ENCODE measurements around the gene GLTPD2.

The GLTPD2 gene

GRCh38 chr17:4834681-4835020 is 45.9 kb downstream of the GLTPD2 start:
- peak overlapping the region; percentile 87 for H3K4me3 ChIP-seq (ENCODE audit: low read depth in 1 of 2, low read length in 2 of 2)
- H3K9me3 ChIP-seq (ENCODE audit: control insufficient read depth in 1 of 2, low read length in 2 of 2), result no peaks in the 10 kb centered on the region
- H3K27me3 ChIP-seq (ENCODE audit: low read depth, low read length), result no peaks in the 10 kb centered on the region
- peaks cover 24 to 31% of the 10 kb centered on the region in 2 donors for H3K4me1 ChIP-seq (ENCODE audit: control insufficient read depth in 1 of 2, insufficient read depth in 2 of 2, low read length in 2 of 2)
- H3K36me3 ChIP-seq (ENCODE audit: control insufficient read depth in 1 of 2, insufficient read depth in 2 of 2, low read length in 2 of 2), result no peaks in the 10 kb centered on the region
- H3K27ac ChIP-seq (ENCODE audit: low read length), result peak overlapping the region; percentile 77

- Histone ChIP-seq H3K4me3 (ENCODE audit: low read depth in 1 of 2, low read length in 2 of 2) (no peak overlapping the region), H3K9me3 (ENCODE audit: control insufficient read depth in 1 of 2, low read length in 2 of 2) (no peaks in the 10 kb centered on the region), H3K4me1 (ENCODE audit: control insufficient read depth in 1 of 2, insufficient read depth in 2 of 2, low read length in 2 of 2) (peaks cover 24 to 37% of the 10 kb centered on the region in 2 donors), H3K36me3 (ENCODE audit: control insufficient read depth in 1 of 2, insufficient read depth in 2 of 2, low read length in 2 of 2) (no peaks in the 10 kb centered on the region), H3K27me3 (ENCODE audit: low read depth, low read length) (no peaks in the 10 kb centered on the region), H3K27ac (ENCODE audit: low read length) (peak overlapping the region; percentile 56)
Measured at GRCh38 chr17:4836221-4836620, 47.5 kb downstream of the GLTPD2 start.

- no peak overlapping the region for H3K4me3 ChIP-seq (ENCODE audit: low read depth in 1 of 2, low read length in 2 of 2)
- no peaks in the 10 kb centered on the region for H3K9me3 ChIP-seq (ENCODE audit: control insufficient read depth in 1 of 2, low read length in 2 of 2)
- no peak overlapping the region for H3K27ac ChIP-seq (ENCODE audit: low read length)
- H3K36me3 ChIP-seq (ENCODE audit: control insufficient read depth in 1 of 2, insufficient read depth in 2 of 2, low read length in 2 of 2), result no peaks in the 10 kb centered on the region
- H3K27me3 ChIP-seq (ENCODE audit: low read depth, low read length), result no peaks in the 10 kb centered on the region
- H3K4me1 ChIP-seq (ENCODE audit: control insufficient read depth in 1 of 2, insufficient read depth in 2 of 2, low read length in 2 of 2), result peaks cover 24 to 37% of the 10 kb centered on the region in 2 donors
Measured at GRCh38 chr17:4837471-4838308, 48.9 kb downstream of the GLTPD2 start.

- Histone ChIP-seq H3K9me3 (ENCODE audit: control insufficient read depth in 1 of 2, low read length in 2 of 2) (no peaks in the 10 kb centered on the region), H3K27me3 (ENCODE audit: low read depth, low read length) (no peaks in the 10 kb centered on the region), H3K27ac (ENCODE audit: low read length) (no peak overlapping the region), H3K4me3 (ENCODE audit: low read depth in 1 of 2, low read length in 2 of 2) (no peak overlapping the region), H3K4me1 (ENCODE audit: control insufficient read depth in 1 of 2, insufficient read depth in 2 of 2, low read length in 2 of 2) (peaks cover 24 to 37% of the 10 kb centered on the region in 2 donors), H3K36me3 (ENCODE audit: control insufficient read depth in 1 of 2, insufficient read depth in 2 of 2, low read length in 2 of 2) (no peaks in the 10 kb centered on the region)
Measured at GRCh38 chr17:4838309-4838785, 49.6 kb downstream of the GLTPD2 start.

- H3K27ac ChIP-seq (ENCODE audit: low read length), result no peak overlapping the region
- H3K36me3 ChIP-seq (ENCODE audit: control insufficient read depth in 1 of 2, insufficient read depth in 2 of 2, low read length in 2 of 2), result no peaks in the 10 kb centered on the region
- peaks cover 20 to 34% of the 10 kb centered on the region in 2 donors for H3K4me1 ChIP-seq (ENCODE audit: control insufficient read depth in 1 of 2, insufficient read depth in 2 of 2, low read length in 2 of 2)
- H3K4me3 ChIP-seq (ENCODE audit: low read depth in 1 of 2, low read length in 2 of 2), result no peak overlapping the region
- no peaks in the 10 kb centered on the region for H3K9me3 ChIP-seq (ENCODE audit: control insufficient read depth in 1 of 2, low read length in 2 of 2)
- no peaks in the 10 kb centered on the region for H3K27me3 ChIP-seq (ENCODE audit: low read depth, low read length)
Measured at GRCh38 chr17:4839221-4839620, 50.5 kb downstream of the GLTPD2 start.

Data from muscle layer of duodenum (tissue), 2 donors.